HG03060 (cell line): Measurements from ENCODE around the gene KRTAP2-4.
"Not testable (repeated sequence)": the region's sequence is repeated elsewhere in the genome, so short reads cannot be mapped to it uniquely, and the experiment has no call there.

Experiments used
- ATAC-seq: cut with Tn5 transposase; IDR thresholded peaks from one replicate; pipeline ENCODE4 v1.9.1; 2021; ENCODE audit warnings: low read depth, moderate number of reproducible peaks; ENCODE audit not compliant: unreplicated experiment

KRTAP2-4 gene, protein sequence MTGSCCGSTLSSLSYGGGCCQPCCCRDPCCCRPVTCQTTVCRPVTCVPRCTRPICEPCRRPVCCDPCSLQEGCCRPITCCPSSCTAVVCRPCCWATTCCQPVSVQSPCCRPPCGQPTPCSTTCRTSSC

DNA sequence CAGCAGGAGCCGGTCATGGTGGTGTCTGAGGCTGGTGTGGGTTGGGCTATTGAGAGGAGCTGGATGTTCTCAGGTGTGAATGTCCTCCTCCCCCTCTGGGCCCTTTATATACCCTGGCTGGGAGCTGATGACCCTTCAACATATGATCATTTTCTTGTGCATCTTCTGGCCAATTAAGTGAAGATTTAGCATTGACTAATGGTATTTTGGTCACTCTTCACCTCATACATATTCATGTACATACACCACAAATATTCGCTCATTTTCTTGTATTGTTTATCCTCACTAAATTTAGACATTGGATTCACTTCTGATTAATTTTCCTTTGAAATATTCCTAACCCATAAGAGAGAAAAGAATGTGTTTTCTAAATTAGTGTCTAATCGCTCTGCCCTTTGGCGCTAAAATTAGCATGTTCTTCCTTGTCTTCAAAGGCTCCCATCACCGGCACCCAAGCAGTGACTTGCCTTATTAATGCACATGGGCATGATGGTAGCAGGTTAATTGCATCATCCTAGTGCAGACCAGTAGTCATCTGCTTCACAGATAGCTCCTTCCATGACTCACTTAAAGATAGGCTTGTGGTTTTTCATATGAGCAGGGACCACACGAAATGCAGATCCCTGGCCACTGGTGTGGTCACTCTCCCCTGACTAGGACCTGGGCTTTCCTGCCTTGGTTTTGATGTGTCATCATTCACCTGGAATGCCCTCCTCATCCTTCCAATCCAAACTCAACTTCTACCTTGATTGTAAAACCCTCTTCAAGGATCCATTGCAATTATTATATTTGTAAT lies at the start of gene KRTAP2-4:
Gene KRTAP2-4 (minus strand): TSS at position 51 of the 796 bp plus-strand sequence. CDS start 34 bp downstream, at position 17.
- ATAC-seq: no peak

DNA sequence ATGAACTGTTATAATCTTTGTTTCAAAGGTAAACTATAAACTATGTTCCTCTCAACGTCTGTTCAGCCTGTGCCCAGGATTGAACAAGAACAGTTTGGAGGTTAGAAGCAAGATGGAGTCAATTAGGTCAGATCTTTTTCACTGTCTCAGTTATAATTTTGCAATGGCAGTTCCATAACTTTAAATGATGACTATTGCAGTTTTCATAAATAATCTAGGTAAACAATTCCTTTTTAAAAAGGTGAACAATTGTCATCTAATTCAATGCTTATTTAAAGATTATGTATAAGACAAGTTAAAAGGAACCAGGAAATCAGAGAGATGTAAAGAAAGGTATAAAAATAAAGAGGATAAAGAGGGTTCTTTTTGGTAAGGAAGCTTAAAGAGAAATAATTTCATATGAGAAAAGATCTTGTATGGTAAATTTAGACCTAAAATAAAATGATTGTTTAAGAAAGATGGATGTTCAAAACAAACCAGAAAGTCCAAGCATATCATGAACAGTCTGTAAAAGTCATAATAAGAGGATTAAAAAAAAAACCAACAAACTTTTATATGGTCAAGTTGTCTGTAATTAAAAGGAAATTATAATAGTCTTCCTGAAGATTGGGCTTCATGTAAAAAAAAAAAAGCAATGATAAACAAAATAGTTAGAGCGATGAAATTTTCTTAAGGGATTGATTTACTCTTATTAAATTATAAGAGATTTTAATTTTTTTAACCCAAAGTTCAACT lies 45.6 kb upstream of the KRTAP2-4 start:
- ATAC-seq: no peak

DNA sequence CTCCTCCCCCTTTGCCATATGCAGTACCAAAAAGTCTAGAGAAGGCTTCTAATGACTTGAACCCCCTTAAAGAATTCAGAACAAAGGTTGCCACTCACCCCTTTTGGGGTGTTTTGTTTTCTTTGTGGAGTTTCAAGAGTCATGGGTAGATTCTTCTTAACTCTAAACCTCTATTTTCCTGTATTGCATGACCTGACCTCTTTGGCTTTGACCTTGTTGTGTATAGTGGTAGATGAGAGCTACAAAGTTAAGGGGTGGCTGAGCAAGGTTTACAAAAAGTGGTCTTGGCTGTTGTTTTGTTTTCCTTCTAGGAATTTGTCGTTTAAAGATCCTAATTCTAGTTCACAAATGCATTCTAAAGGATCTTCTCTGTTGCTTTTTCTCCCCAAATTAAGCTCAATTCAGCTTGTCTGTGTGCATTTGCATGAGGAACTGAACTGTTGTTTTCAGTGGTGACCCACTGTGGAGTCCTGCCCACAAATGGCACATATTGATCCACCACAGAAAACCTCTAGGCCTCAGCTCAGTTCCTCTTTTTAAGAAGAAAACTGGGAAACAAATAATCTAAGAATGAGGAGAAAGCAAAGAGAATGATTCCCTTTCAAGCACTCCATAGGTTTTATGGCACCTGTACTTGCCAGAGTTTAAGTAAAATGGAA lies 43.2 kb upstream of the KRTAP2-4 start:
- ATAC-seq: not testable (repeated sequence)

DNA sequence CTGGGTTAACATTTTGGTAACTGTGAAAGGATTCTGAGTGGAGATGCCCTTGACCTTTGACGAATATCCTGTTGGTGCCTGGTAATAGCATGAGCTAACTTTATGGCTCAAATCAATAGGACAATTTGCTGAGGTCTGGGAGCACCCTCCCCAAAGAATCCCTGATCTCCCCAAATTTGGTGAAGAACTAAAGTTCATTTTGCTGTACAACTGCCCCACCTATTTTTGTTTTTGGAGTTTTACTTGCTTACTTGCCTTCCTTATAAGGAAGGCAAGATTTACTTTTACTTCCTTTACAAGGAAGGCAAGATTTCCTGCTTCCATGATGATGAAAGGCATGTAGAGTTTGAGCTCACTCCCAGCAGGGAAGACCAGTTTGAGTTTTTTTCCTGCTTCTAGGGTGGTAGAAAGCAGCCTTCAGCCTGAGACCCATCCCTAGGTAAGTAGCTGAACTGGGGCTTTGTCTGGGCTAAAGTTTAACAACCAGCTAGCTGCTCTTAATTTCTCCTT lies 42.3 kb upstream of the KRTAP2-4 start:
- ATAC-seq: no peak

DNA sequence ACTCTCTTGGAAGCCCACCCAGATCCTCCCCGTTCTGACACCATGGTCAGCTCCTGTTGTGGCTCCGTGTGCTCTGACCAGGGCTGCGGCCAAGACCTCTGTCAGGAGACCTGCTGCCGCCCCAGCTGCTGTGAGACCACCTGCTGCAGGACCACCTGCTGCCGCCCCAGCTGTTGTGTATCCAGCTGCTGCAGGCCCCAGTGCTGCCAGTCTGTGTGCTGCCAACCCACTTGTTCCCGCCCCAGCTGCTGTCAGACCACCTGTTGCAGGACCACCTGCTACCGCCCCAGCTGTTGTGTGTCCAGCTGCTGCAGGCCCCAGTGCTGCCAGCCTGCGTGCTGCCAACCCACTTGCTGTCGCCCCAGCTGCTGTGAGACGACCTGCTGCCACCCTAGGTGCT lies 39.7 kb upstream of the KRTAP2-4 start, which contains the start of gene KRTAP4-9:
Gene KRTAP4-9 (plus strand): TSS at position 43 of the 400 bp plus-strand sequence. CDS start 0 bp downstream, at position 43.
- not testable (repeated sequence) for ATAC-seq

DNA sequence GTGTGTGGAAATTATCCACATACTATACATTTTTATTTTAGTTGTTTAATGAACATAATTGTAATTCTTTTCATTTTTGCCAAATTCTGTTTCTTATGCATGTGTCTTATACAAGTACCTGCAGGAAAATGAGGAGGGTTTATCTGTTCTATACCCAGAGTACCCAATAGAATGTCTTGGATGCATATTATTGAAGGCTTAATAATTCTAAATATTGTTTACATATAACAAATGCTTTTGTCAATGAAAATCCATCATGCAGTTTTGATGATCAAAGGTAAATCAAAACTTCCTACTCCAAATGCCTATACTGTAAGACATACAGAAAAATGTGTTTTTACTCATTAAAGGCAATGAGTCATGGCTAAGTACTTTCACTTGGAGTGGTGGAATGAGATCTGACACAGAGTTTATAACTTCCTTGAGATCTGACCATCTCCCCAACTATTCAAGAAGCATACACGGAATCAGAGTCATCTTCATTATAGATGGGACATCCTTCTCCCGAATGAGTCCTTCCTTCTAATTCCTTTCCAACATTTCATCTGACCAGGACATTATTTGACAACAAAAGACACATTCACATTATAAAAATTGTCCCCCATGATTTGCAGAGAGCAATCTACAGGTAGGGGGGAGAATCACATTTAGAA lies 38.8 kb upstream of the KRTAP2-4 start:
- not testable (repeated sequence) for ATAC-seq

DNA sequence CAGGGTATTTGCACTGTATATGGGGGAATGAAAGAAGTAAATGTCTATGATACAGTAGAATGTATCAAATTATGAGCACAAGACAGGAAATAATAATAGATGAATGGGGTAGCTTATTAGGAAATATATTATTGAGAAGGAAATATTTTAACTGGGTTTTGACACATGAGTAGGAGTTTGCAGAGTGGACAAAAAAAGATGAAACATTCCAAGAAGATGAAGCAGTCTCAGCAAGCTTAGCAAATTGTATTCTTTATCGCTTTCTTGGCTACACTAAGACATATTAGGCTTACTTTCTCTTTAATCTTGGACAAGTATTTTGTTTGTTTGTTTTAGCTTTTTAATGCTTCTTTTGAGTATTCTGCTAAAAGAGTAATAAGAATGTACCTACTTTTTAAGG lies 38.2 kb upstream of the KRTAP2-4 start:
- no peak for ATAC-seq

DNA sequence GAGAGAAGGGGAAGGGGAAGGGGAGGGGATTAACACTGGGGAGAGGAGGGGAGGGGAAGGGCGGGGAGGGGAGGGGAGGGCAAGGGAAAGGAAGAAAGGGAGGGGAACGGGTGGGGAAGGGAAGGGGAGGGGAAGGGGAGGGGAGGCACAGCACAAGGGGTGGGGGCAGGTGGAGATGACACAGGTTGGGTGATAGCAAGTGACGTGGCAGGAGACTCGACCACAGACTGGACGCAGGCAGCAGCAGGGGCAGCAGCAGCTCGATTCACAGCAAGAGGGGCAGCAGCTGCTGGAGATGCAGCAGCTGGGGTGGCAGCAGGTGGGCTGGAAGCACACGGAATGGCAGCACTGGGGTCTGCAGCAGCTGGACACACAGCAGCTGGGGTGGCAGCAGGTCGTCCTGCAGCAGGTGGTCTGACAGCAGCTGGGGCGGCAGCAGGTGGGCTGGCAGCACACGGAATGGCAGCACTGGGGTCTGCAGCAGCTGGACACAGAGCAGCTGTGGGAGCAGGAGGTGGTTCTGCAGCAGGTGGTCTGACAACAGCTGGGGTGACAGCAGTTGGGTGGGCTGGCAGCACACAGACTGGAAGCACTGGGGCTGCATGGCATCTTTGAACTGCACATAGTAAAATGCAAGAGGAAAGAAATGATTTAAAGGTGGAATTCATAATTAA lies 36.0 kb upstream of the KRTAP2-4 start, which contains the start of gene KRTAP4-16:
Gene KRTAP4-16 (minus strand): TSS at position 624 of the 674 bp plus-strand sequence. CDS start 0 bp downstream, at position 624.
- ATAC-seq: no peak

DNA sequence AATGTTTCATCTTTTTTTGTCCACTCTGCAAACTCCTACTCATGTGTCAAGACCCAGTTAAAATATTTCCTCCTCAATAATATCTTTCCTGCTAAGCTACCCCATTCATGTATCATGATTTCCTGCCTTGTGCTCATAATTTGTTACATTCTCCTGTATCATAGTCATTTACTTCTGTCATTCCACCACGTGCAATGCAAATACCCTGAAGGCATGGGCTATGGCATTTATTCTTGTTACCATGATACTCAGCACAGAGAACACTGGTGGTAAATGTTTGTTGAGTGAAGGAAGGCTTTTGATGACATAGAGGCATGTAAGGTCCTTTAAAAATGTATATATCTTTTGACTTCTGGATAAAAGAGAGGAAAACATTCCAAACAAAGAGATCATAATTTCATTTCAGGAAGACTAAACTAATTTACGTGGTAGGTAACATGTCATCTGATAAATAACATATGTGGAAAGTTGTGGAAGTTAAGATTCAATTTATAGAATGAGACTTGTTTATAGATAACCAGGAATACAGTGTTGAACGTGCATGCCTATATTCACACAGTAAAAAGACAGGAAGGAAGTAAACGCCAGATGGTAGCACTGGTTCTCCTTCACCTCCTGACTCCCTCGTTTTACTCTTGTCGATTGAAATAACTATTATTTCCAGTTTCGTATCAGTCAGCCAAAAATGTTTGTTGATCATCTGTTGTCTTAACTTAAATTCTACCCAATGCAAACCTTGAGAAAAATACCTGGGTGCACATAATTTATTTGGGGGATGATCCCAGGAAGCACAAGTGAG lies 34.2 kb upstream of the KRTAP2-4 start:
- not testable (repeated sequence) for ATAC-seq

DNA sequence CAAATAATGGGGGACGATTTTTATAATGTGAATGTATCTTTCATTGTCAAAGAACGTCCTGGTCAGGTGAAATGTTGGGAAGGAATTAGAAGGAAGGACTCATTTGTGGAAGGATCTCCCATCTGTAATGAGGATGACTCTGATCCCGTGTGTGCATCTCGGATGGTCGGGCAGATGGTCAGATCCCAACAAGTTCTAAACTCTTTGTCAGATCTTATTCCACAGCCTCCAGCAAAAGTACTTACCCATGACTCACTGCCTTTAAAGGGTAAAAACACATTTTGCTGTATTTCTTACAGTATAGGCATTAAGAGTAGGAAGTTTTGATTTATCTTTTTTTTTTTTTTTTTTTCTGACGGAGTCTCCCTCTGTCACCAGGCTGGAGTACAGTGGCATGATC lies 32.8 kb upstream of the KRTAP2-4 start:
- ATAC-seq: no peak

DNA sequence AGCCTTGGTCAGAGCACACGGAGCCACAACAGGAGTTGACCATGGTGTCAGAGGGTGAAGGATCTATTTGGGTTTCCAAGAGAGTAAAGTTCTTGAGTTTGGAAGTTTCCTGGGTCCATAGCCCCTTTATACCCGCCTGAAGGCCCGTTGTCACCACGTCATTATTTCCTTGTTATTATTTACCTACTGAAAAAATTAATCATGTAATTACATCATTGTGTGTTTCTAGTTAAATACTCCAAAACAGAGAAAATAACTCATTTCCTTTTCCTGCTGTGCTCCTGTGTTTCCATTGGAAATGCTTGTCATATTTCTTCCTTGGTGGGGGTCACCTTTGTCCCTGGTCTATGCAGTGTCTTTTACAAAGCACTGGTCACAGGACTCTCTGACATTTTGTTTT lies 32.4 kb upstream of the KRTAP2-4 start, which contains the start of gene KRTAP4-8:
Gene KRTAP4-8 (minus strand): TSS at position 101 of the 400 bp plus-strand sequence. CDS start 58 bp downstream, at position 43.
- no peak for ATAC-seq

DNA sequence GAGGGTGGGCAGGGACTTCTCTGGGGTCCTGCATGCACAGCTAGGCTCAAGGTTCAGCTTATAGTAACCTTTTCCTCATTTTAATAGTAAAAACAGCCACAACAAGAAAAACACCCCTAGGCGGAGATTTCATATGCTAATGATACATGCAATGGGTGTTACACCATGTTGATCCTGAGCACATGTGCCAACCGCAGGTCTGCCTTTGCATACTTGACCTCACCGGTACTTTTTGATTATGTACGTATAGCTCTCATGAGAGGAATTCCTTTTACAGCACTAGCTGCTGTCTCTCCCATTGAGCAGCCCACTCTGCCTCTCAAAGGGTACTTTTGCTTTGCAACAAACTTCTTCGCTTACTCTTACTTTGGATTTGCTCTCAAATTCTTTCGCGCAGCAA lies 30.4 kb upstream of the KRTAP2-4 start:
- ATAC-seq: no peak

DNA sequence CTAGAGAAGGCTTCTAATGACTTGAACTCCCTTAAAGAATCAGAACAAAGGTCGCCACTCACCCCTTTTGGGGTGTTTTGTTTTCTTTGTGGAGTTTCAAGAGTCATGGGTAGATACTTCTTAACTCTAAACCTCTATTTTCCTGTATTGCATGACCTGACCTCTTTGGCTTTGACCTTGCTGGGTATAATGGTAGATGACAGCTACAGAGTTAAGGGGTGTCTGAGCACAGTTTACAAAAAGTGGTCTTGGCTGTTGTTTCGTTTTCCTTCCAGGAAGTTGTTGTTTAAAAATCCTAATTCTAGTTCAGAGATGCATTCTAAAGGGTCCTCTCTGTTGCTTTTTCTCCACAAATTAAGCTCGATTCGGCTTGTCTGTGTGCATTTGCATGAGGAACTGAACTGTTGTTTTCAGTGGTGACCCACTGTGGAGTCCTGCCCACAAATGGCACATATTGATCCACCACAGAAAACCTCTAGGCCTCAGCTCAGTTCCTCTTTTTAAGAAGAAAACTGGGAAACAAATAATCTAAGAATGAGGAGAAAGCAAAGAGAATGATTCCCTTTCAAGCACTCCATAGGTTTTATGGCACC lies 23.2 kb upstream of the KRTAP2-4 start:
- ATAC-seq: not testable (repeated sequence)

DNA sequence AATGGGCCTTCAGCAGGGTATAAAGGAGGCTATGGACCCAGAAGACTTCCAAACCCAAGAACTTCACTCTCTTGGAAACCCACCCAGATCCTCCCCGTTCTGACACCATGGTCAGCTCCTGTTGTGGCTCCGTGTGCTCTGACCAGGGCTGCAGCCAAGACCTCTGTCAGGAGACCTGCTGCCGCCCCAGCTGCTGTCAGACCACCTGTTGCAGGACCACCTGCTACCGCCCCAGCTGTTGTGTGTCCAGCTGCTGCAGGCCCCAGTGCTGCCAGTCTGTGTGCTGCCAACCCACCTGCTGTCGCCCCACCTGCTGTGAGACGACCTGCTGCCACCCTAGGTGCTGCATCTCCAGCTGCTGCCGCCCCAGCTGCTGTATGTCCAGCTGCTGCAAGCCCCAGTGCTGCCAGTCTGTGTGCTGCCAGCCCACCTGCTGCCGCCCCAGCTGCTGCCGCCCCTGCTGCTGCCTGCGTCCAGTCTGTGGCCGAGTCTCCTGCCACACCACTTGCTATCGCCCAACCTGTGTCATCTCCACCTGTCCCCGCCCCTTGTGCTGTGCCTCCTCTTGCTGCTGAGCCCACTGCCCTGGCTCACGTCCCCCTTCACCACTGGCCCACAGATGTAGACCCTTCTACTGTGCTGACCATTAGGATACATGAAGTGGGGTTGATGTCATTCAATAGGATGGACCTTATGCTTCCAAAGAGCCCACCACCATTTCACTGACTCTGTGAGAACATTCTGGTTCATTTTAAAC lies 18.6 kb upstream of the KRTAP2-4 start, which contains the start of gene KRTAP4-7:
Gene KRTAP4-7 (plus strand): TSS at position 51 of the 757 bp plus-strand sequence. CDS start 57 bp downstream, at position 108.
- ATAC-seq: not testable (repeated sequence)

DNA sequence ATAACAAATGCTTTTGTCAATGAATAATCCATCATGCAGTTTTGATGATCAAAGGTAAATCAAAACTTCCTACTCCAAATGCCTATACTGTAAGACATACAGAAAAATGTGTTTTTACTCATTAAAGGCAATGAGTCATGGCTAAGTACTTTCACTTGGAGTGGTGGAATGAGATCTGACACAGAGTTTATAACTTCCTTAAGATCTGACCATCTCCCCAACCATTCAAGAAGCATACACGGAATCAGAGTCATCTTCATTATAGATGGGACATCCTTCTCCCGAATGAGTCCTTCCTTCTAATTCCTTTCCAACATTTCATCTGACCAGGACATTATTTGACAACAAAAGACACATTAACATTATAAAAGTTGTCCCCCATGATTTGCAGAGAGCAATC lies 17.7 kb upstream of the KRTAP2-4 start:
- not testable (repeated sequence) for ATAC-seq

DNA sequence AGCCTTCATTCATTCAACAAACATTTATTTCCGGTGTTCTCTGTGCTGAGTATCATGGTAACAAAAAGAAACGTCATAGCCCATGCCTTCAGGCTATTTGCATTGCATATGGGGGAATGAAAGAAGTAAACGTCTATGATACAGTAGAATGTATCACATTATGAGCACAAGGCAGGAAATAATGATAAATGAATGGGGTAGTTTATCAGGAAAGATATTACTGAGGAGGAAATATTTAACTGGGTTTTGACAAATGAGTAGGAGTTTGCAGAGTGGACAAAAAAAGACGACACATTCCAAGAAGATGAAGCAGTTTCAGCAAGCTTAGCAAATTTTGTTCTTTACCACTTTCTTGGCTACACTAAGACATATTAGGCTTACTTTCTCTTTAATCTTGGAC lies 16.9 kb upstream of the KRTAP2-4 start:
- ATAC-seq: no peak

DNA sequence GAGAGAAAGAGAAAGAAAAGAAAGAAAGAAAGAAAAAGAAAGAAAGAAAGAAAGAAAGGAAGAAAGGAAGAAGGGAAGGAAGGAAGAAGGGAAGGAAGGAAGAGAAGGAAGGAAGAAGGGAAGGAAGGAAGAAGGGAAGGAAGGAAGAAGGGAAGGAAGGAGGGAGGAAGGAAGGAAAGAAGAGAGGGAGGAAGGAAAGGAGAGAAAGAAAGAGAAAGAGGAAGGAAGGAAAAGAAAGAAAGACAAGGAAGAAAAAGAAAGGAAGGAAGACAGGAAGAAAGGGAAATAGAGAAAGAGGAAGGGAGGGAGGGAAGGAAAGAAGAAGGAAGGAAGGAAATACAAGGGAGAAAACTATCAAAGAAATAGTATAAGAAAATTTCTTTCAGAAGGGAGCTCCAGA lies 11.1 kb upstream of the KRTAP2-4 start:
- no peak for ATAC-seq
